RPMI7951 (cell line): Measurements from ENCODE around the gene SLC39A6. TPM values are rescaled to one million over a fixed set of nuclear protein-coding genes. Genes with fewer than 3 reads are reported as not detected.
"Not testable (repeated sequence)": the region's sequence is repeated elsewhere in the genome, so short reads cannot be mapped to it uniquely, and the experiment has no call there.

Experiments used
- DNase-seq: peaks from one replicate; pipeline ENCODE4 v3.0.0-alpha.2; 2012; ENCODE audit warnings: low read depth
- total RNA-seq: library from RNA; depleted of rRNA; stranded (reverse); fragments of >200 nt; shearing (Covaris generic); gene quantifications from 2 replicates; pipeline ENCODE4 v1.2.3, GENCODE V29; 2014

Gene SLC39A6
- total RNA-seq, 1 experiment from 2014 or later, result 87.5 TPM

- DNase-seq, result no peak
Observed at GRCh38 chr18:36139245-36139644, 10.1 kb upstream of the SLC39A6 start.

- no peak for DNase-seq
Observed at GRCh38 chr18:36135264-36135663, 6.1 kb upstream of the SLC39A6 start.

DNA sequence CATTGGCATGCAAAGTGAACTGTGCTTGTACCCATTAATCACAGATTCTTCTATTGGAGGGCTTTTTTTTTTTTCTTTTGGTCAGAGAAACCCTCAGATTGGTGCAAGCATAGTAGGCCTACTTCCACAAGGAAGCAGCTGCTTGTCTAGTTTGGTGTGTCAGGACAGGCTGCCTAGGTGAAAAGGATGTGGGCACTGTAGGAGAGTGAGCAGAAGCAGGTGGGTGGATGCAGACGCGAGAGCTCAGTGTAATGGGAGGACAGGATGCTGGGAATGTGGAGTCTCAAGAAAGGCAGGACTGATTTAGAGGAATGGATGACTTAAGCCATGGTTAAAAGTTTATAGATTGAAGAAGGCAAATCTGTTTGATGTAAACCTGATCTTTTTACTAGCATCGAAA, 3.6 kb upstream of the SLC39A6 start:
- no peak for DNase-seq

- no peak for DNase-seq
Observed at GRCh38 chr18:36131692-36132483, 2.7 kb upstream of the SLC39A6 start.

GRCh38 chr18:36130883-36131653, 1.9 kb upstream of the SLC39A6 start:
- no peak for DNase-seq

DNA sequence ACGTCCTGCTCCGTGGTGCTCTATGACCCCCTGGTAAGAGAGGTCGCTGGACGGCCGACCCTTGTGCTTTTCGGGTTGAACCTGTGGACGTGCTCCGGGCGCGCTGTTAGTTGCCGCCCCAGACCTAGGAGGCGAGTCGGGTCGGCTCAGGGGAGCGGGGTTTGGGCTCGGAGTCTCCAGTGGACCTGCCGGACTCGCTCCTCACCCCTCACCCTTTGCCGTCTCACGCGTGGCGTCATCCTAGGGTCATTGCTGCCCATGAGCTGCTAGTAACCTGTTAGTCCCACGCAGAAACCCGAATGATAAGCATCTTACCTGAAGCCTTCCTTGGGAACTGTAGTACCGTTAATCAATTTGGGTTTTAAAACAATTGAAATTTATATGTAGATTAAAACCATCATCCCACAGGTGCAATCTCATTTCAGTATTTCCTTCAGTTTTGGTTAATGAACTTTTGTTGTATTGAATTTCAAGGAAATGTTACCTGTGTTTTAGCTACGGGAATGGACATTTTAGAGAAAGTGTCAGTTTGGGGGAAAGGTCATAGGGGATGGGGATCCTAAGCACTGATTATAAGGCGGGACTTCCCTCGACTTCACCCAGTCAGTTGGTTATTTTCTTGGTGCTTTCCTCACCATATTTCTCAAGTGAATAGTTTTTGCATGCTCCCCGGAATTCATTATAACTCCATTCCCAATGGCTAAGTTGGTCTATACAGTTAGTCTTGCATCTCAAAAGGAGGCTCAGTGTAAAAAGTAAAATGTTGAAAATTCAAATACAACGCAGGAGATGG, 1.1 kb upstream of the SLC39A6 start:
- no peak for DNase-seq

DNA sequence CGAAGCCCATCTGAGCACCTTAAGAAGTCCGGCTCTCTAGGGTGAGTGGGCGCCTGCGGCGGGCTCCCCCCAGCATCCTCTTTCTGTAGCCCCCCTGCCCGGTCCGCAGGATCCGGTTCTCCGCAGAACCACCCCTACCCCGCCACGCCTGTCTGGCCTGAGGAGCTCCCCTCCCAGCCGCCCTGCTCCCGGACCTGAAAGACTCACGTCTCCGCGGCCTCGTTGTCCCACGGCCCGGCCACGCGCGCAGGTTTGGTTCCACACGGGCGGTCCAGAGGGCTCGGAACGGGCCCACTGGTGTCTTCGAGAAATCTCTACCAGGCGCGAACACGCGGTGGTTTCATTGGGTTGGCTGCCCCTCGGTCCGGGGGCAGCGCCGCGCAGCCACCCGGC, 237 bp downstream of the SLC39A6 start:
- DNase-seq, result no peak

DNA sequence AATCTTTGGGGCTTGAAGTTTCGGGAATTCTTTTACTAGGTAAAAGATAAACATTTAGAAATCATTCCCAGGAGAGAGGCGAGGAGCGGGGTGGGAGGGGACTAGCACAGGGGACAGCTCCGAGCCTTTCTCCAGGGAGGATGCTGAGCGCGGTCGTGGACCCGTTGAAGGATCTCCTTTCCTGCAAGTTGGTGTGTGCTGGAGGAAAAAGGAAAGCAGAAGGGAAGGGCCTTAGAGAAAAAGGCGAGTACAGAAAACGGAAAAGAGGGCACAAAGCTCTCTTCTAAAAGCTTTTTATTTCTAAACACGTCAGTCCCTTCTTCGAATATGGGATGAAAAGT, 640 bp downstream of the SLC39A6 start:
- peak; percentile 35 for DNase-seq

GRCh38 chr18:36127836-36128529, 1.2 kb downstream of the SLC39A6 start:
- peak; percentile 4 for DNase-seq

GRCh38 chr18:36126668-36127067, 2.5 kb downstream of the SLC39A6 start:
- no peak for DNase-seq

DNA sequence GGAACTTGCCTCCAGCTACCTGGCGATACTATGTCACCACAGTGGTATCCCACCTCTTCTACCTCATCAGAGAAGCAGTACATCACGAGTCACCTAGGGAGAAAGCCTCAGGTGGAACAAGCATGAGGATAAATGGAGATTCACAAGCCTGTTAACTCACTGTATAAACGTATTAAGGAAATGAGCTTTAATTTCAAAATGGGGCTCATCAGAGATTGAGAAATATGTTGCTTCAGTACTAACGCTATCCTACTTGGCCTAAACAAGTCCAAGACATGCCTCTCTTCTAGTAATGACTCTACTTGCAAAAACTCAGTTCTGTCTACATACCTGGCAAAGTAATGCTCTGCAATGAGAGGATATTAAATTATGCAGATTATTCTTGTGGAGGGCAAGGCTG, 4.3 kb downstream of the SLC39A6 start:
- DNase-seq, result no peak

GRCh38 chr18:36120297-36120696, 8.8 kb downstream of the SLC39A6 start:
- DNase-seq, result no peak

DNA sequence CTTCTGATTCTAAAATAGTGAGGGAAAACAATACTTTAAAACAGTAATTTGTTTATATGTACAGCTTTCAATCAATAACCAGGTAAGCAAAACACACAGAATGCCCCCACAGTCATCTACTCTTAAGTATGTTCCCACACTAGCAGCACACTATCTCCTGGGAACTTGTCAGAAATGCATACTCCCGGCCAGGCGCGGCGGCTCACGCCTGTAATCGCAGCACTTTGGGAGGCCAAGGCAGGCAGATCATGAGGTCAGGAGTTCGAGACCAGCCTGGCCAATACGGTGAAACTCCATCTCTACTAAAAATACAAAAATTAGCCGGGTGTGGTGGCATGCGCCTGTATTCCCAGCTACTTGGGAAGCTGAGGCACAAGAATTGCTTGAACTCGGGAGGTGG, 12.4 kb downstream of the SLC39A6 start:
- DNase-seq, result not testable (repeated sequence)

DNA sequence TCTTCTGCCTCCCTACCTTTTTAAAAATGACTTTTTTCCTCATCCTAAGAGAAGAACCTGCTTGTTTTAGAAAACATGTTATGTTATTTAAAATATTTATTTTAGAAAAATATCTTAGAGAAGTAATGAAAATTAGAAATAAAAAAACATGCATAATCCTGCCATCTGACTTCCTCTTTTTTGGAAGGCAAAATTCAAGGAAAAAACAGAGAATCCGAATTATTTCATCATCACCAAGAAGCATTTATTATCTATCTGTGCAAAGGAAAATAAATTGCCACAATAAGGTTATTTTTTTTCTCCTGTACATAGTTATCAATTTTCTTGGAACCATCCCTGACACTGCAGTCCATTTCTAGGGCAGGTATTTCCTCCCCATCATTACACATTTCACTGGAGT, 14.4 kb downstream of the SLC39A6 start:
- DNase-seq, result no peak

DNA sequence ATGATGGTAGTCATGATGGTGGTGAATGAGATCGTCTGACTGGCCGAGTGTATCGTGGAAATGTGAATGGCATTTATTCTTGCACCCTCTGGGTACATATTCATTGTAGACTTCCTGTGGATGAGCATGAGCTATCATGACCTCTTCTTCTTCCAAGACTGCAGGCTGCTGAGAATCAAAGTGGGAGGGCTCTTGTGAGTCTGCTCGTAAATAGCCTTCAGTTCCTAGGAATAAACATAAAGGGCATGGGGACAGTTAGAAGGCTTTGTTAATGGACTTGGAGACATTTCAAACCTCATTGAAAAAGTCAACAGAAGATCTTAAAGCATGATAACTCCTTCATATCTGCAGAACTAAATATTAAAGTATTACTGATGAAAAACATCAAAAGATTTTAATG, 14.9 kb downstream of the SLC39A6 start:
- DNase-seq, result peak; percentile 12

DNA sequence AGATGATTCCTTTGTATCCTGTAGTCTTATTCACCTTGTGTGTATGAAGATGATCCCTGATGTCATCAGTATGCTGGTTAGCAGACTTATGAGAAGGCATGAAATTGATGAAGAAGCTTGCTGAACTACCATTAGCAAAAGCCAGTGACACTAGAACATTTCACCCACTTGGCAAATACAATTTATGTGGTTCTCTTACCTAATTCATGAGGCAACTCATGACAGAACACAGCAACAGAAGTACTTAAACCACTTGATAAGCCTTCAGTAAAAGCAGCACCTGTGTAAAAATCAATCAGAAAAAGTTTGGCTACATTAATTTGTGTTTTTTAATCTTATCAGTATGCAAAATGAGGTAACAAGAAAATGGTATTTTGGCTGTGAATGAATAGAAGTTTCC, 16.8 kb downstream of the SLC39A6 start:
- no peak for DNase-seq

DNA sequence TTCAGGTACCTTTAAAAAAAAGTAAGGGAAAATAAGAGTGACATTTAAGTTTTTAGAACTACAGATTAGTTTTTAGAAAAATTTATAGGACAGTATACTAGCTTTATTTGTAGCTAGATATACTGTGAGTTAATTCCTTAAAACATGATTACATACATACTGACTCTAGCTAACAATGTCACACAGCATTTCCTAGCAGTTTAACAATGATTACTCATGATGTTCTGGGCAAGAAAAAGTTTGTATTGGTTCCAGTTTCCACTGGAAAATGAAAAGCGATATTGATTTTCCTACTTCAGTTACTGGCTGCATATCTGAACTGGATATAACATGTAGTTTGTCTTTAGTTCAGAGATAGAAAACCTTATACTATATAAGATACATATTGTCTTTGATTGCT, 19.4 kb downstream of the SLC39A6 start:
- no peak for DNase-seq

- no peak for DNase-seq
Observed at GRCh38 chr18:36108601-36109000, 20.5 kb downstream of the SLC39A6 start.

- DNase-seq, result no peak
Observed at GRCh38 chr18:36108196-36108595, 20.9 kb downstream of the SLC39A6 start.

DNA sequence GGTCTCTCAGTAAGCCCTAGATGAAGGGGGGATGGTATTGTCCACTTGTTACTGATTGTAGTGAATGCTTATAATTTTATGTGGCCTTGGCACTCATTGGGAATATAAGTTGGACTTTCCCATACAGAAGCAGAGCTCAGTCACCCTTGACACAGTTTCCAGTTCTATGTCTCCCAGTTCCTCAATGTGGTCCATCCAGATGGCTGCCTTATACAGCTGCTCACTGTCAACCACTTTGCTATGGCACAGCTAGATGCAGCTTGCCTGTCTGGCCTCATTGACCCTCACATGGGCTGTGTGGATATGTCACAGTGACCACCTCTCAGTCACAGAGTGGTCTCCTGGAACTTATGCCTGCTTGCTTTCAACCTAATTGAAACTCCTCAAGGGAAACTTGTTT, 21.7 kb downstream of the SLC39A6 start:
- no peak for DNase-seq

DNA sequence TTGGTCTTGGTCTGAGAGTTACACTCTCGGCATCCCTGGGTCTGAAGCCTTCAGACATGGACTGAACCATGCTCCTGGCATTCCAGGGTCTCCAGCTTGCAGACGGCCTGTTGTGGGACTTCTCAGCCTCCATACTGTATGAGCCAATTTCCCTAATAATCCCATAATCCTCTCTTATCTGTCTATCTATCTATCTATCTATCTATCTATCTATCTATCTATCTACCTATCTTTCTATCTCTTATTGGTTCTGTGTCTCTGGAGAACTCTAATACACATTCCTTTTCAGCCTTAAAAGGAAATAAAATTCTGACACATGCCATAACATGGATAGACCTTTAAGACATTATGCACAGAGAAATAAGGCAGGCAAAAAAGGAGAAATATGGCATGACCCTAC, 24.4 kb downstream of the SLC39A6 start:
- DNase-seq, result no peak

DNA sequence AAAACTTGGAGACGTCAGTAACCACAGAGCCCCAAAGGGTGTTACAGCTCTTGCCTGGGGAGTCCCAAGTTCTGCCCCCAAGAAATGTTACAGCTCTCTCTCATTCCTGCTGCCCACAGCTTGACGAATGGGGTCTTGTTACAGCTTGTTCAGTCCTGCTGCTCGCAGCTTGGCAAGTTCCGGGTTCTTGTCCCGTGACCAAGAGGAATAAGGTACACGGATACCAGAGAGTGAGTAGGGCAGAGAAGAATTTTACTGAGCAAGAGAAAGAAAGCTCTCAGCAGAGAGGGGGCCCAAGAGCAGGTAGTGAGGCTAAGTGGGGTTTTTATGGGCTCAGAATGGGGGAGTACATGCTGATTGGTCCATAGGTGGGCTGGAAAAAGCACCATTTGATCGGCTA, 27.2 kb downstream of the SLC39A6 start:
- DNase-seq, result no peak
